Subcutaneous abdominal adipose tissue (tissue), 5 donors: ENCODE measurements around the gene VPS16.
A peak's percentile ranks its signal among the peaks of the same experiment; 100 is the strongest.
"Not testable (repeated sequence)": the region's sequence is repeated elsewhere in the genome, so short reads cannot be mapped to it uniquely, and the experiment has no call there.

Experiments used
- H3K27ac ChIP-seq: one replicate; pipeline ENCODE4 v1.7.0; 2013; ENCODE audit warnings: low read depth, mild to moderate bottlenecking, inconsistent platforms, low read length, moderate library complexity
- H3K27me3 ChIP-seq, 5 donors: one replicate each; pipeline ENCODE4 v1.7.0; 2013; ENCODE audit warnings: low read length in 5 of 5, inconsistent platforms in 1 of 5; ENCODE audit not compliant: control insufficient read depth in 5 of 5, insufficient read depth in 4 of 5
- H3K36me3 ChIP-seq, 5 donors: one replicate each; pipeline ENCODE4 v1.7.0; 2013; ENCODE audit warnings: low read length in 5 of 5; ENCODE audit not compliant: control insufficient read depth in 5 of 5, insufficient read depth in 5 of 5
- H3K4me1 ChIP-seq, 5 donors: one replicate each; pipeline ENCODE4 v1.7.0; 2013; ENCODE audit warnings: low read length in 5 of 5, mild to moderate bottlenecking in 3 of 5, moderate library complexity in 1 of 5; ENCODE audit not compliant: control insufficient read depth in 5 of 5, insufficient read depth in 5 of 5
- H3K4me3 ChIP-seq, 5 donors: one replicate each; pipeline ENCODE4 v1.7.0; 2013; ENCODE audit warnings: low read length in 5 of 5, low read depth in 1 of 5
- H3K9ac ChIP-seq, 5 donors: one replicate each; pipeline ENCODE4 v1.7.0; 2013; ENCODE audit warnings: low read length in 5 of 5, mild to moderate bottlenecking in 4 of 5, moderate library complexity in 3 of 5
- H3K9me3 ChIP-seq, 5 donors: one replicate each; pipeline ENCODE4 v1.7.0; 2013; ENCODE audit warnings: low read length in 5 of 5; ENCODE audit not compliant: control insufficient read depth in 5 of 5
- donor health status: healthy.
- donor health status: healthy.
- donor health status: healthy.
- donor health status: healthy.
- donor health status: healthy.

VPS16 gene

GRCh38 chr20:2806351-2806701, 34.2 kb upstream of the VPS16 start:
- no peak overlapping the region for H3K9ac ChIP-seq
- no peak overlapping the region for H3K27ac ChIP-seq
- no peaks in the 10 kb centered on the region for H3K36me3 ChIP-seq
- H3K4me3 ChIP-seq = no peak overlapping the region
- H3K27me3 ChIP-seq = peaks cover 27 to 47% (median 27%) of the 10 kb centered on the region in 5 donors
- peaks cover 0 to 3% (median 0%) of the 10 kb centered on the region in 5 donors for H3K9me3 ChIP-seq
- H3K4me1 ChIP-seq = peaks cover 0 to 9% (median 5%) of the 10 kb centered on the region in 5 donors

DNA sequence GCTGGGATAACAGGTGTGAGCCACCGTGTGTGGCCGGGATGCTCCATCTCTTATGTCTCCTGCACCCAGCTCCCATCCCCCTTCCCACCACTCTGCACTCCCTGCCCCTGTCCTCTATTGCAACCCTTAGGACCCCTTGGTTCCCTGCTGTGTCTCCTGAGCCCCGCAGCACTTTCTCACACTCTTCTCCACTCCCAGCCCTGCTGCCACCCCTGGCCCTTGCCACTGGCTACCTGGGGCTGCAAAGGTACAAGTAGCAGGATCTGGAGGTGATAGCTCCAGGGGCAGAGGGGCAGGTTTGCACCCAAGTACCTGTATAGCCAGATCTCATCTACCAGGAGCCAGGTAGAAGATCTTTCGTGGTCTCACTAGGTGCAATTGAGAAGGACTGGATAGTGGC, 33.5 kb upstream of the VPS16 start:
- Histone ChIP-seq H3K27ac (no peak overlapping the region), H3K36me3 (no peaks in the 10 kb centered on the region), H3K4me1 (peaks cover 0 to 7% (median 5%) of the 10 kb centered on the region in 5 donors), H3K4me3 (no peak overlapping the region), H3K9me3 (peaks cover 0 to 7% (median 3%) of the 10 kb centered on the region in 5 donors), H3K27me3 (peaks cover 23 to 42% (median 26%) of the 10 kb centered on the region in 5 donors), H3K9ac (no peak overlapping the region)

GRCh38 chr20:2807929-2808328, 32.6 kb upstream of the VPS16 start:
- H3K9me3 ChIP-seq = peaks cover 0 to 12% (median 9%) of the 10 kb centered on the region in 5 donors
- H3K4me1 ChIP-seq, H3K9ac ChIP-seq, H3K36me3 ChIP-seq, H3K27ac ChIP-seq, H3K4me3 ChIP-seq: not testable (repeated sequence)
- H3K27me3 ChIP-seq = peaks cover 23 to 37% (median 26%) of the 10 kb centered on the region in 5 donors

DNA sequence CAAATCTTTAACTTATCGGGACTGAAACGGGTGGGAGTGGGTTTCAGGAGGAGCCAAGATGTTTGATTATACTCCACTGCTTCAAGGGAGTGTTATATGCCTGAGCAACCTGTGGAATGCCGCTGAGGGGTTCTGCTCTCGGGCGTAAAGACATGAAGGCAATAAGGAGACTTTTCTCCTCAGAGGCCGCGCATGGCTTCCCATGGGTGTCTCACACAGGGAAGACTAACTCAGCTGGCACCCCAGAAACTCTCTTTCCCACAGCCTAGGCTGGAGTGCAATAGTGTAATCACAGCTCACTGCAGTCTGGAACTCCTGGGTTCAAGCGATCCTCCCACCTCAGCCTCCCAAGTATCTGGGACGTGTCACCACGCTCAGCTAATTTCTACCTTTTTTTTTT, 30.9 kb upstream of the VPS16 start:
- Histone ChIP-seq H3K27me3 (peaks cover 23 to 31% (median 26%) of the 10 kb centered on the region in 5 donors), H3K9me3 (peaks cover 0 to 12% (median 9%) of the 10 kb centered on the region in 5 donors), H3K36me3 (no peaks in the 10 kb centered on the region), H3K27ac (no peak overlapping the region), H3K4me1 (peaks cover 2 to 12% (median 11%) of the 10 kb centered on the region in 5 donors), H3K4me3 (no peak overlapping the region), H3K9ac (no peak overlapping the region)

DNA sequence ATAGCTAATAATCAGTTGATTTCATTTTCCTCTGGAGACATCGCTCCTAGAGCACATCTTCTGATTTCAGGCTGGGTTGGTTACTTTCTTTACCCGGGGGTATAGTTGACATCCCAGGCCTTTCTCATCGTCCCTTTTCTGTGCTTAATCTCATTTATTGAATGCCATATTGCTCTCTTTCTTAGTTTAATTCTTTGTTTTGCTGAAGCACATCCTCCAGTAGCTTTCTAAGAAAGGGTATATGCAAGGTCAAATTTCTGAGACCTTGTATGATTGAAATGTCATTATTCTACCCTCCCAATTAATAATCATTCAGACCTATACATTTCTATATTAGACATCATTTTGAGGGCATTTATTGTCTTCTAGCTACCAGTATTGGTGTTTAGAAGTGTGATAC, 28.4 kb upstream of the VPS16 start:
- Histone ChIP-seq H3K4me3 (no peak overlapping the region), H3K9me3 (peaks cover 0 to 12% (median 9%) of the 10 kb centered on the region in 5 donors), H3K36me3 (no peaks in the 10 kb centered on the region), H3K9ac (no peak overlapping the region), H3K27ac (no peak overlapping the region), H3K27me3 (peaks cover 3 to 8% (median 7%) of the 10 kb centered on the region in 5 donors), H3K4me1 (peaks cover 2 to 29% (median 22%) of the 10 kb centered on the region in 5 donors)

DNA sequence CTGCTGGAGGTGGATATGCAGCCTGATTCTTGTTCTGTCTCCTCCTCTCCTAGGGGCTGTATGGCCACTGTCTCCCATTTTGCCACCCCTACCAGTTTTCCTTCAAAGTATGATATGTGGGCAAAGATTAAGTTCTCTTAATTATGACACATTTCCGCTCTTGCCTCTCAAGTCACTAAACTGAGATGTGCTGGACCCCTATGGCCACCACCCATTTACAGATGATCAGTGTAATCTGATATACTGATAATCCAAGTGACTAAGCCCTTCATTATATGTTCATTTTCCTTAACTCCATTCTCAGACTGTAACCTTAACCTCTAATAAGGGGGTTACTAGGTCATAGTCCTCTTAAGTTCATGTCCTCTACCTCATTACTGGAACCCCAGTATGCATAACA, 26.5 kb upstream of the VPS16 start:
- Histone ChIP-seq H3K27ac (no peak overlapping the region), H3K9ac (no peak overlapping the region), H3K27me3 (no peaks in the 10 kb centered on the region), H3K4me1 (peaks cover 2 to 47% (median 38%) of the 10 kb centered on the region in 5 donors), H3K36me3 (no peaks in the 10 kb centered on the region), H3K9me3 (peaks cover 0 to 12% (median 9%) of the 10 kb centered on the region in 5 donors), H3K4me3 (no peak overlapping the region)

DNA sequence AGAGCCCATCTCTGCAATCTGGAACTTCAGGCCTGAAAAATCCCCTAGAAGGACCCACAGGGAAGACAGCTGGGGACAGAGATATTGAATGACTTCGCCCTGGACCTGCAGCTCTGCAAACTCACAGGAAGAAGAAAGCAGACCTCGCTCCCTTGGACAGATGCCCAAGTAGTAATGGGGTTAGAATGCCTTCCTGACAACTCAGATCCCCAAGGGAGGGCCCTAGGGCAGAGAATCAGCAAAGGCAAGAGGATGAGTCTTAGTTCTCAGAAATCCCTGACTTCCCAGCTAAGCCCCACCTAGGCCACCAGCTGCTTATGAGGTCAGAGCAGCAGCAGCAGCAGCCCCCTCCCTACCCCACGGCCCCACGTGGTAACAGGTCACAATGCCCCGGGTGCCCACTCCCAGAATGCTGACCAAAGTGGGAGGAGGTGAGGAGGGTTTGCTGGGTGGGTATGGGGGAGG, 25.9 kb upstream of the VPS16 start, which contains the start of gene C20orf141:
TSS of gene C20orf141 (plus strand) at position 401 of the 465 bp plus-strand sequence. CDS start 198 bp downstream, outside the sequence.
- Histone ChIP-seq H3K9me3 (peaks cover 0 to 12% (median 9%) of the 10 kb centered on the region in 5 donors), H3K27ac (no peak within 1 kb of the TSS), H3K27me3 (no peaks in the 10 kb centered on the region)

DNA sequence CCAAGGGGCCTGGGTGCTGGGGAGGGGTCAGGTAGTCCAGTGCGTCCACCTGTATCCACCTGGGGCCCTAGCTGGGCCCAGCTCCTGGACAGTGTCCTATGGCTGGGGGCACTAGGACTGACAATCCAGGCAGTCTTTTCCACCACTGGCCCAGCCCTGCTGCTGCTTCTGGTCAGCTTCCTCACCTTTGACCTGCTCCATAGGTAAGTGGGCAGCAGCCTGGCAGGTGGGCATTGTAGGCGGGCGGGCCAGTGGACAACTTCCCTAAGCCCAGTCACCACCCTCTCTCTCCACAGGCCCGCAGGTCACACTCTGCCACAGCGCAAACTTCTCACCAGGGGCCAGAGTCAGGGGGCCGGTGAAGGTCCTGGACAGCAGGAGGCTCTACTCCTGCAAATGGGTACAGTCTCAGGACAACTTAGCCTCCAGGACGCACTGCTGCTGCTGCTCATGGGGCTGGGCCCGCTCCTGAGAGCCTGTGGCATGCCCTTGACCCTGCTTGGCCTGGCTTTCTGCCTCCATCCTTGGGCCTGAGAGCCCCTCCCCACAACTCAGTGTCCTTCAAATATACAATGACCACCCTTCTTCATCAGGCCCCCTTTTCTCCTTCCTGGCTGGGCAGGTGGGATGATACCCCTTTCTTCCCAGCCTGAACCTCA, 25.2 kb upstream of the VPS16 start:
- peaks cover 0 to 6% (median 2%) of the 10 kb centered on the region in 5 donors for H3K27me3 ChIP-seq
- H3K9me3 ChIP-seq = peaks cover 0 to 12% (median 9%) of the 10 kb centered on the region in 5 donors
- no peak overlapping the region for H3K4me3 ChIP-seq
- no peak overlapping the region for H3K27ac ChIP-seq
- peaks cover 4 to 59% (median 49%) of the 10 kb centered on the region in 5 donors for H3K4me1 ChIP-seq
- H3K36me3 ChIP-seq = no peaks in the 10 kb centered on the region
- H3K9ac ChIP-seq = peak overlapping the region in 3 of 5 donors; percentile 15 to 30 (median 20)

More for the DNA sequence above, 25.9 kb upstream of the VPS16 start, which contains the start of gene C20orf141:
- Histone ChIP-seq H3K36me3 (no peaks in the 10 kb centered on the region), H3K4me3 (no peak within 1 kb of the TSS), H3K4me1 (peaks cover 2 to 52% (median 41%) of the 10 kb centered on the region in 5 donors), H3K9ac (peak within 1 kb of the TSS in 3 of 5 donors; percentile 15 to 30 (median 20))

DNA sequence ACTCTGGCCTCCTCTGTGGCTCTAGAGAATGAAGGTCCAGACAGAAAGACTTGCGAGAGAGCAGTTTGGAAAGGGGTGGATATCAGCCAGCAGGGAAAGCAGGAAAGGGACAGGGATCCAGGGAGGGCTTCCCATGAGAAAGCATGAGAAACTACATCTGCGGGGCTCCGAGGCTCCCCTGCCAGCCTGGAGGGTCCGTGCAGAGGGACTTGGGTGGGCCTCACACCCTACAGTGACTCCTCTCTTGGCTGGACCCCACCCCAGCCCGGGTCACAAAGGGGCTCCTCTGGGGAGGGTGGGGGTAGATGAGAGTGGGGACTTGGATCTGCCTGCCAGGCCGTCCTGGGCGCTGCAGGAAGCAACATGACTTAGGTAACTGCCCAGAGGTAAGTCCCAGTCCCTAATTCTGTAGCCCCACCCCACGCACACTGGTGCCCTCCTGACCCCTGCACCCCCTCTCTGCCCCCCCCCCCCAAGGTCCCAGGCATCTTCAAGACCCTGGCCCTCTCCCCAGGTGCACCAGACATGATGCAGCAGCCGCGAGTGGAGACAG, 24.4 kb upstream of the VPS16 start, which contains the start of gene TMEM239:
TSS of gene TMEM239 (plus strand) at position 335 of the 553 bp plus-strand sequence. CDS start at position 526, 191 bp downstream.
- Histone ChIP-seq H3K27me3 (peaks cover 0 to 12% (median 6%) of the 10 kb centered on the region in 5 donors), H3K27ac (no peak within 1 kb of the TSS), H3K9me3 (peaks cover 0 to 12% (median 9%) of the 10 kb centered on the region in 5 donors)

More for the DNA sequence above, 24.4 kb upstream of the VPS16 start, which contains the start of gene TMEM239:
- H3K4me3 ChIP-seq = no peak within 1 kb of the TSS
- peak within 1 kb of the TSS in 3 of 5 donors; percentile 15 to 30 (median 20) for H3K9ac ChIP-seq
- peaks cover 4 to 65% (median 51%) of the 10 kb centered on the region in 5 donors for H3K4me1 ChIP-seq
- H3K36me3 ChIP-seq = no peaks in the 10 kb centered on the region
